Head of caudate nucleus (tissue), 42 donors: ENCODE data around the gene LRP5.

Experiments used
- DNase-seq, 42 donors: peaks; one replicate each; pipeline versions ENCODE4 v3.0.0 to v3.0.0-alpha.2; 2020 to 2021; ENCODE audit warnings: mixed read lengths in 7 of 42
- intact Hi-C: fragments of 100-400 bp; cut with DNase I; formaldehyde crosslinking; loops from one replicate; pipeline ENCODE4 v1.15.0; 2022

The LRP5 gene

GRCh38 chr11:68321293-68322051, 9.1 kb downstream of the LRP5 start:
- DNase-seq = no peak

GRCh38 chr11:68322052-68322430, 9.7 kb downstream of the LRP5 start:
- DNase-seq = no peak
- intact Hi-C loops = no loop called here

More at GRCh38 chr11:68321293-68322051, 9.1 kb downstream of the LRP5 start:
- intact Hi-C loops = no loop called here

GRCh38 chr11:68324241-68324640, 11.8 kb downstream of the LRP5 start:
- intact Hi-C loops = no loop called here

DNA sequence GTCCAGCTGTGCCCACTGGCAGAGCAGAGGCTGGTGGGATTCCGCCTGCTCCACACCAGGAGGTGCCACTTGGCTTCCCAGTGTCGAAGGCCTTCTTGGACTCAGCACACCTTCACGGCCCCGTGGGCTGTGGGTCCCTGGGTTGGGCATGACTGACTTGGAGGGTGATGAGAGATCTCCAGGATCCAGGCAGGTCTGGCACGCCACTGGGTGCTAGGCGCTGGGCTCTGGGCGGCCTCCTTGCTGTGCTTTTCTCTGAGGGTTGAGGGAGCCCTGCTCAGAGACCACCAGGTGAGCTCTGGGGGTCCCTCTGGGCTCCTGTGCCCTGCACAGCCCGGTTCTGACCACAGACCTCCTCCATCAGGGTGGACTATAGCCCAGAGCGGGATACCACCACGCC, 12.3 kb downstream of the LRP5 start:
- no peak for DNase-seq
- intact Hi-C loops = no loop called here

More at GRCh38 chr11:68324241-68324640, 11.8 kb downstream of the LRP5 start:
- no peak for DNase-seq

DNA sequence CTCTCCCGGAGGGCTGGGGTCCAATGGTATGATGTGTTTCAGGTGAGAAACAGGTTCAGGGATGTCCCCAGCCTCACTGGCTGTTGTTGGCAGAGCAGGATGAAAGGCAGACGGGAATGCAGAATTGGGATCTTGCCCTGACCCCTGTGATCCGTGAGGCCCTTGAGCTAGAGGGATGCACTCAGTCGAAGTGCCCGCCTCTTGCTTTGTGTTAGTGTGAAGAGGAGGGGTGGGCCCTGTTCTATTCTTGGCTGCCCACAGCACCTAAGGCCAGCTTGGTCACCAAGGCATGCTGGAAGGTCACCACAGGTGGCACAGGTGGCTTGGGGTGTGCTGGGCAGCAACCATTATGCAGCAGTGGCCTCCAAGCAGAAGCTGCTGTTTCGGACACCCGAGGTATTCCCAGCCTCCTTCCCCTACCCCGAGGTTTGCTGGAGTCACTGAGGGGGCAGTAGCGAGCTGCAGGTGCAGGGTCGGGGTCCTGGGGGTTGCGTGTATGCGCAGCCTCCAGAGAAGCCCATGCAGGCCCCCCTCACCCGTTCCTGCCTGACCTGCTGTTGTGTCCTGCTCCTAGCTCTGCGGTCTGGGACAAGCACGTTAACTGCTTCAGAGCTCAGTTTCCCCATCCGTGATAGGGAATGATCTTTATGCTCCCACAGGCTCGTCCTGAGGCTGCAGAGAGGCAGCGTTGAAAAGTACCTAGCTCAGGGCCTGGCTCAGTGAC, 13.0 kb downstream of the LRP5 start:
- intact Hi-C loops = no loop called here
- no peak for DNase-seq

- no peak for DNase-seq
- intact Hi-C loops = no loop called here
These were observed 13.5 kb downstream of the LRP5 start for GRCh38 chr11:68325907-68326220.

GRCh38 chr11:68326334-68327215, 14.2 kb downstream of the LRP5 start:
- intact Hi-C loops = no loop called here
- no peak for DNase-seq

DNA sequence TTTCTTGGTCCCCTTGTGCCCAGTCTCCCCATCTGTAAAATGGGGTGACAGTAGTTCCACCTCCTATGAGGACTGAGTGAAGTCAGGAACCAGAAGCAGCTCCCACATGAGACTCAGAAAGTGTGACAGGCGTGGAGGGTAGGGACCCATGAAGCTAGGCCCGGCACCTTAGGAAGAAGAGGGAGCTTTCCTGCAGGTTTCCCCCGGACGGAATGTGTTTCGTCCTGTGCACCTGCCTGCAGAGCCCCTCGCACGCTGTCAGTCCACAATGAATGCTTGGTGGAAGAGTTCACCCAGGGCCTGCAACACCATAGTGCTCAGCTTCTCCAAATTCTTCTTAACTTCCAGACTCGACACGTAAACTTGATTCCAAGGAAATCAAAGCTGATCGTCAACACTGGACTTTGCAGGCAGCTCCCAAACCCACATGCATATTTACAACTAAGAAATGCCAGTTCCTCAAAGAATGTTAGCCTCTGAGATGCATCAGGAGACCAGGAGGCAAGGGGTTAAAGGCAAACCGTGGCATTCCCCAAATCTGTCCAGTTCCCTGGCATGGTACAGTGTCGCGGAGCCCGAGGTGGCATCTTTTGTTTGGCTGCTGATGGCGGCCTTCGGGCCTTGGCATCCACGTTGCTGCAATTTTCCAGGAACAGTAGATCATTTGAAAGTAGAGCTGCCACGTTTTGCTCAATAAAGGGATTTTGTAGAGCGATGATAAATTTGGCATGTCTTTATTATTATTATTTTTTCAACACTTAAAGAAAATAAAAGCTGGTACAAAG, 15.4 kb downstream of the LRP5 start:
- intact Hi-C loops = no loop called here
- DNase-seq = peak in 4 of 42 donors; percentile 36 to 63 (median 44)

- intact Hi-C loops = no loop called here
- DNase-seq = peak in 41 of 42 donors; percentile 36 to 88 (median 67)
These were observed 16.1 kb downstream of the LRP5 start for GRCh38 chr11:68328374-68329091.

DNA sequence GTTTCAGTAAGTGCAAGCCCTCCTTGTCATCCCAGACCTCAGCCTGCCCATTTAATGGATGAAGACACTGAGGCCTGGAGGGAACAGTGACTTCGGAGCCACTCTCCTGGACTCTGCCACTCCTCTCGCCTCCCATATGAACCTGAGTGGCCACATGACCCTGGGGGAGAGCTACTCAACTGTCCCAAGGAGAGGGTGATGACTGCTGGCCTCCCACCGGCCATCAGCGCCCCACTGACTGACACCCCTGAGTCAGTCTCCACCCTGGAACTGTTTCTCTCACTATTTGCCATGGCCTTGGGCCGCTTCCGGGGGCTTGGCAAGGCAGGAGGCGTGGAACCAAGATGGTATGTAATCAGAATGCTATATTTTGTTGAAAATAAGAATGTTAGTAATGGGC, 17.1 kb downstream of the LRP5 start:
- DNase-seq = no peak
- intact Hi-C loops = no loop called here

- DNase-seq = no peak
- intact Hi-C loops = loop anchor here (2.0 kb wide), 1 partner anchor 55 kb away; no protein-coding TSS in a partner anchor
These were observed 17.7 kb downstream of the LRP5 start for GRCh38 chr11:68329978-68330699.

GRCh38 chr11:68330700-68331337, 18.4 kb downstream of the LRP5 start:
- no peak for DNase-seq

GRCh38 chr11:68331338-68331947, 19.1 kb downstream of the LRP5 start:
- no peak for DNase-seq
- intact Hi-C loops = loop anchor here (2.0 kb wide), 1 partner anchor 53 kb away; no protein-coding TSS in a partner anchor

More at GRCh38 chr11:68330700-68331337, 18.4 kb downstream of the LRP5 start:
- intact Hi-C loops = loop anchor here (2.0 kb wide), 1 partner anchor 54 kb away; no protein-coding TSS in a partner anchor

DNA sequence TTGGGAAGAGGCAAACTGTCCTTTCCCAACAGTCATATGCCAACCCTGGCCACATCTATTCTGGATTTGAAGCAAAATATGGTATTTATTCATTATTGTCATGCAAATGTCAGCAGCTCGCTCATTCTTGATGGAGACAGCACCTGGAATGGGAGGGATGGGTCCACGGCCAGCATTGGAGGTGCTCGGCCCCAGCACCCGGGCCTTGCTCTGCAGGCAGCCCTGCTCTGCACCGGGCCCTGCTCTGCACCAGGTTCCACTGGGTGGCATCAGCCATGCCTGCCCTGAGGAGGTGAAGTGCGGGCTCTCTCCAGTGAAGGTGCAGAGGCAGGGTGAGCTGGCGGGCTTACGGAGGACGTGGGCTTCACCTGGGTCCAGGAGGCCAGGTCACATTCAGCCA, 19.8 kb downstream of the LRP5 start:
- no peak for DNase-seq
- intact Hi-C loops = no loop called here

DNA sequence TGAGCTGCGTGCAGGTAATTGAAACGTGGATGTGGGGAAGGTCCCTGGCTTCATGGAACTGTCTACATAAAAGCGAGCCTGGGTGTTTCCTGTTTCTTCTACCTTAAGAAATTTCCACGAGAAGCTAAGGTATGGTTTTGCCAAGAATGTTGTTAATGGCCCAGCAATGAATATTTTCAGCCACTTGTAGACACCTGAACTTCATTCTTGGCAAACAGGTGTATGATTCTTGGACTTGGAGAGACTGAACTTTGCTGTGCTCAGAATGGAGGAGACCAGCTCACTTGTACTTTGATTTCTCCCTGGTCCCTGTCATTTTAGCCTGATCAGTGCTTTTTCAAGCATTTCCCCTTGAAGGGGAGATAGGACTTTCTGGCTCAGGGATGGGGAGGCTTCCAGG, 20.8 kb downstream of the LRP5 start:
- no peak for DNase-seq
- intact Hi-C loops = no loop called here

GRCh38 chr11:68334923-68335322, 22.5 kb downstream of the LRP5 start:
- intact Hi-C loops = no loop called here
- DNase-seq = no peak

DNA sequence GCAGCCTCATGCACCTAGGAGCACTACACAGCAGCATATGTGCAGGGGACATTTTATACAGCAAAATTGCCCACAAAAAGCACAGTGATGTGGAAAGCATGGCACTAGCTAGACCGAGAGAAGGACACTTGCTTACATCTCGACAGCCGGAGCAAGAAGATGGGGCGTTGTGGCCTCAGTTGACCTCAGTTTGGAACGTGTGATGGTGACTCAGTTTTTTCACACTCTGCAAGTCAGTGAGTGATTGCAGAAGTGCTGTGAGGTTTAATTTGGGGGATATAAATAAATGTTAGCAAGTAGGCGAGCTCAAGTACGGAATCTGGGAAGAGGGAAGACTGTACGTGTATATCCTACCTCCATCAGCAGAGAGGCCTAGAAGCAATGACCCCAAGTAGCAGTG, 23.3 kb downstream of the LRP5 start:
- intact Hi-C loops = no loop called here
- peak in 32 of 42 donors; percentile 25 to 79 (median 53) for DNase-seq
